Lung (tissue), 12 donors: ENCODE results near the gene COG5. TPM values are rescaled to one million over a fixed set of nuclear protein-coding genes. Genes with fewer than 3 reads are reported as not detected.
"Not testable (repeated sequence)": the region's sequence is repeated elsewhere in the genome, so short reads cannot be mapped to it uniquely, and the experiment has no call there.

Experiments used
- ATAC-seq: fragments of 200-7000 bp; cut with Tn5 transposase; one replicate; pipeline ENCODE4 v1.9.1; 2020; ENCODE audit warnings: moderate number of reproducible peaks; ENCODE audit not compliant: insufficient read depth, low FRiP score
- DNase-seq, 3 donors: peaks; one replicate each; pipeline ENCODE4 v3.0.0-alpha.2; 2013 to 2017
- H3K27ac ChIP-seq, 2 donors: one replicate each; pipeline ENCODE4 v1.5.1; 2013; ENCODE audit warnings: mild to moderate bottlenecking in 2 of 2, moderate library complexity in 2 of 2, control low read depth in 1 of 2, inconsistent platforms in 1 of 2, low read depth in 1 of 2, low read length in 1 of 2
- H3K27me3 ChIP-seq, 3 donors: one replicate each; pipeline ENCODE4 v1.5.1; 2013; ENCODE audit warnings: low read length in 2 of 3; ENCODE audit not compliant: control insufficient read depth in 3 of 3, insufficient read depth in 3 of 3
- H3K36me3 ChIP-seq, 4 donors: one replicate each; pipeline ENCODE4 v1.5.1; 2013; ENCODE audit warnings: low read length in 4 of 4, mild to moderate bottlenecking in 1 of 4, moderate library complexity in 1 of 4; ENCODE audit not compliant: control insufficient read depth in 4 of 4, insufficient read depth in 4 of 4
- H3K4me1 ChIP-seq, 5 donors: one replicate each; pipeline ENCODE4 v1.5.1; 2013; ENCODE audit warnings: low read length in 5 of 5, mild to moderate bottlenecking in 2 of 5, moderate library complexity in 1 of 5; ENCODE audit not compliant: control insufficient read depth in 5 of 5, insufficient read depth in 5 of 5
- H3K4me3 ChIP-seq: one replicate; pipeline ENCODE4 v1.5.1; 2013; ENCODE audit warnings: mild to moderate bottlenecking, control low read depth, moderate library complexity
- H3K9ac ChIP-seq, 2 donors: one replicate each; pipeline ENCODE4 v1.5.1; 2013; ENCODE audit warnings: low read length in 2 of 2, control low read depth in 1 of 2; ENCODE audit not compliant: insufficient read depth in 1 of 2
- H3K9me3 ChIP-seq, 4 donors: one replicate each; pipeline ENCODE4 v1.5.1; 2013; ENCODE audit warnings: low read length in 3 of 4, mild to moderate bottlenecking in 1 of 4, moderate library complexity in 1 of 4; ENCODE audit not compliant: control insufficient read depth in 4 of 4, insufficient read depth in 3 of 4
- CTCF ChIP-seq: IDR thresholded peaks from 2 replicates; pipeline ENCODE4 v1.5.1; 2012; ENCODE audit warnings: mild to moderate bottlenecking; ENCODE audit errors: control extremely low read depth, extremely low read depth
- WGBS, 2 donors: extraction: QIAGEN DNeasy Blood & Tissue Kit; methylation state at CpG; one replicate each; pipeline ENCODE4 v1.1.7; 2013; 5-methylcytosine and 5-hydroxymethylcytosine counted together
- polyA plus RNA-seq, 2 donors: library from polyadenylated mRNA; stranded (reverse); fragments of 200-250 nt; gene quantifications; one replicate each; pipeline ENCODE4 v1.2.1, GENCODE V29; 2013
- total RNA-seq, 2 donors: library from RNA; depleted of rRNA in 1 of 2; stranded (reverse); fragments of >200 nt in 1 of 2; gene quantifications; one replicate each; pipeline ENCODE4 v1.2.1, GENCODE V29; 2014 to 2021
- donor health status: control.
- donor health status: control.
- donor health status: Bipolar disorder and iron deficiency.
- donor health status: healthy.
- donor health status: DM: yes; HTN: yes; CAD: no.

The COG5 gene
- total and polyA plus RNA-seq, 4 donors: 5.6 to 101 (median 27.2) TPM

GRCh38 chr7:107158028-107158427 lies 405.7 kb downstream of the COG5 start:
- Histone ChIP-seq H3K4me3 (no peak overlapping the region), H3K9ac (no peak overlapping the region), H3K36me3 (peaks cover 0 to 3% (median under 1%) of the 10 kb centered on the region in 4 donors), H3K9me3 (no peaks in the 10 kb centered on the region), H3K4me1 (peaks cover 0 to 6% (median 0%) of the 10 kb centered on the region in 5 donors), H3K27me3 (no peaks in the 10 kb centered on the region), H3K27ac (no peak overlapping the region)
- no peak for ATAC-seq
- DNase-seq: no peak
- WGBS, 2 donors: 90 to 94% methylated on average over 2 of the region's 2 CpGs
- no peak for TF ChIP-seq CTCF

GRCh38 chr7:107157091-107157490 lies 406.6 kb downstream of the COG5 start:
- TF ChIP-seq CTCF: no peak
- DNase-seq: no peak
- Histone ChIP-seq H3K36me3 (peaks cover 0 to 3% (median under 1%) of the 10 kb centered on the region in 4 donors), H3K4me1 (peaks cover 0 to 6% (median 0%) of the 10 kb centered on the region in 5 donors), H3K27ac (no peak overlapping the region), H3K9me3 (no peaks in the 10 kb centered on the region), H3K27me3 (no peaks in the 10 kb centered on the region), H3K9ac (no peak overlapping the region), H3K4me3 (no peak overlapping the region)
- ATAC-seq: no peak
- 93 to 97% methylated on average over 7 of the region's 7 CpGs for WGBS, 2 donors

GRCh38 chr7:107155726-107156125 lies 408.0 kb downstream of the COG5 start:
- not testable (repeated sequence) for H3K27me3 ChIP-seq, ATAC-seq, H3K27ac ChIP-seq, H3K36me3 ChIP-seq, DNase-seq, H3K9me3 ChIP-seq, H3K9ac ChIP-seq, H3K4me1 ChIP-seq, H3K4me3 ChIP-seq
- 97 to 98% methylated on average over 3 of the region's 3 CpGs for WGBS, 2 donors

GRCh38 chr7:107154826-107155225 lies 408.9 kb downstream of the COG5 start:
- ATAC-seq (no peak), DNase-seq (no peak)
- Histone ChIP-seq H3K4me1 (no peaks in the 10 kb centered on the region), H3K36me3 (peaks cover 0 to 3% (median under 1%) of the 10 kb centered on the region in 4 donors), H3K9ac (no peak overlapping the region), H3K27ac (no peak overlapping the region), H3K9me3 (no peaks in the 10 kb centered on the region), H3K4me3 (no peak overlapping the region), H3K27me3 (no peaks in the 10 kb centered on the region)
- 98 to 99% methylated on average over 6 of the region's 6 CpGs for WGBS, 2 donors
- no peak for TF ChIP-seq CTCF
